Suppressor macrophage treated with lipopolysaccharide for 4 hours (primary cell): Measurements from ENCODE around the gene PLCG2.

Source experiments
- DNase-seq: peaks from one replicate; pipeline ENCODE4 v3.0.0-alpha.2; 2020

The PLCG2 gene

DNA sequence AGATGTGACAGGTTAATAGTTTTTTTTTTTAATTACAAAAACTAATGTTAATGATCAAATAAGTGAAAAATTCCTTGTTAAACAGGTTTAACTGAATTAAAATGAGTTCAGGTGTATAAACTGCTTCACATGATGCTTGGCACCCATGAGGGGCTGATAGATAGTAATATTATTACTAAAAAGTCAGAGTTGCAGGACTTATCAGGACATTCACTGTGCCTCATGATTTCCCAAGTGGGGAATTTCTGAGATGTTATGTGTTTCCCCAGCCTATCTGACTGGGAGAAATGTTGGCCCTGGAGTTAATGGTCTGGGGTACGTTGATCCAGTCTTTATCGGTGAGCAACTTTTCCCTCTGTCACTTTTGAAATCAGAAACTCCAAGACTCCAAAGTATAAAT, 102.1 kb downstream of the PLCG2 start:
- no peak for DNase-seq

DNA sequence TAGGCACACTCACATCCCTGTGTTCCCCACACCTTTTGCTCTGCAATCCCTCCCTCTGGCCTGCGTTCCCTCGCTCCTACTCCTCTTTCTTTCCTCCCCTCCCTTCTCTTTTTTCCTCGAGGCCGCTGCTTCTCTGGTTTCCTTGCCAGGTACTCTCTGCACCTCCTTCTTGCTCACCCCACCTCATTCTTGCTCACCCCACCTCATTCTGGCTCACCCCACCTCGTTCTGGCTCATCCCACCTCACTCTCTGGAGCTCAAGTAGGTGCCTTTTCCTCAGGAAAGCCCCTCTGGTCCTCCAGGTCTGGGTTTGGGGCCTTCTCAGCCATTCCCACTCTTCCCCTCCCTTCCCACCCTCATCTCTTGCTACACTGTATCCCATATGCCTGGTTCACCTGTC, 103.5 kb downstream of the PLCG2 start:
- no peak for DNase-seq

DNA sequence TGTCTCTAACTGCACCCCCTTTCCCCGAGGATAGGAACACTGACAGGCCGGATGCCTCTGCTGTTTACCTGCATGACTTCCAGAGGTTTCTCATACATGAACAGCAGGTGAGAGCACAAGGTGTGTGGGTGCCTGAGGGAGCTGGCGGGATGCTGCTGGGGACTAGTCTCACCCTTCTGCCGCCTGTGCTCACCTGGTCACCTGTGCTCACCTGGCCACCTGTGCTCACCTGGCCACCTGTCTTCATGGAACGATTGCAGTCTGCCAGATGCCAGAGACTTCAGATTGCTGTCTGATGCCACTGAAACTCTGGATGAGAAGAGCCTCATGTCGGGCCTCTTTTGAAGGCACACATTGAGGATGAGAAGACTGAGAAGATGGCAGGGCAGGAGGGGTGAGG, 104.1 kb downstream of the PLCG2 start:
- DNase-seq = no peak

DNA sequence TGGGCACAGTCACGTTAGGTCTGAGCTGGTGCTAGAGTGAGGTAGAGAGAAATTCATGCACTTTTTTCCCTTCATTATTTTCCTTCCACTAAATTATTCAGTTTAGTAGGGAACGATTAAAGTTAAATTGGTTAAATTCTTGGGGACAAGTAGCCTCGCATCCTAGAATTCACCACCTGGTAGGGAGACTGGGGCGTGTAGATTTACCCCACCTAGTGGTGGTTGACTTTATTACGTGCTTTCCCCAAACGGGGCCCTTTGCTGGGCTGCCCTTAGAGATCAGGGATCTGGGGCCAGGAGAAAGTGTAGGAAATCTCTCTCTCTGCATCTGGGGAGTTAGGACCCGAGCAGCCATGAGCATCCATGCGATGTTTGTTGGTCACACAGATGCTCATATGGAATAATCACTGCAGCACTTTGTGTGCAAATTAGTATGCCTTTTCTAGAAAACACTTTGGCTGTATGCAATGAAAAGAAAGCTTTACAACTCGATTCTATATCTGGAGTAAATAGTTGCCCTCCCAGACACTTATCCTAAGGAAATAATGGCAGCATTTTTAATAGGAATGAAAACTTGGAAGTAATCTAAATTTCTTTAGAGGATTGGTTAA, 107.0 kb downstream of the PLCG2 start:
- peak; percentile 50 for DNase-seq

DNA sequence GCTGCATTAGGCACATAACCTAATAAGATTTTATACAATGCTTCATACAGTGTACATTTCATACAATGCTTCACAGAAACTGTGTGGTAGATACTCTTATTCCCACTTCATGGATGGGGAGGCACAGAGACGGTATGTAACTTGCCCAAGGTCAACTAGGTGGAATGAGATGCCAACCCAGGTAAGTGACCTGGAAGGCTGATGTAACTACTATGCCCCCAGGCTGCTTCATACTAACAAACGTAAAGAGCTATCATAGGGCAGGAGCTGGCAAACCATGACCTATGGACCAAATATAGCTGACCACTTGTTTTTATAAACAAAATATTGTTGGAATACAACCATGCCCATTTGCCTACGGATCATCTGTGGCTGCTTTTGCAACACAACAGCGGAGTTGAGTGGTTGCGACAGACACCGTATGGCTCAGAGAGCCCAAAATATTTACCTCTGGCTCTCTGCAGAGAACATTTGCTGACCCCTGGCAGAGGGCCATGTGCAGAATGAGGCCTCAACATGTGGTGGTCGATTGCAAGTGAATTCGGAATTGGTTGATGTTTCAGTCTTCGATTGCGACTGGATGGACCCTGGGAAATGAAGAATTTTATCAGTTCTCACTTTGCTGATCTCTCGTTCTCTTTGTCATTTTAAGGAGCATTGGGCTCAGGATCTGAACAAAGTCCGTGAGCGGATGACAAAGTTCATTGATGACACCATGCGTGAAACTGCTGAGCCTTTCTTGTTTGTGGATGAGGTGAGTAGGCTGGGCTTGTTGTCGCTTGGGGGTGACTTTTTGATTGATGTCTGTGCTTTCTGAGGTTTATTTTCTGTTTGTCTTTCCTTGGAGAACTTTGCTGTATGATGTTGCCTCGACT, 109.7 kb downstream of the PLCG2 start:
- no peak for DNase-seq

DNA sequence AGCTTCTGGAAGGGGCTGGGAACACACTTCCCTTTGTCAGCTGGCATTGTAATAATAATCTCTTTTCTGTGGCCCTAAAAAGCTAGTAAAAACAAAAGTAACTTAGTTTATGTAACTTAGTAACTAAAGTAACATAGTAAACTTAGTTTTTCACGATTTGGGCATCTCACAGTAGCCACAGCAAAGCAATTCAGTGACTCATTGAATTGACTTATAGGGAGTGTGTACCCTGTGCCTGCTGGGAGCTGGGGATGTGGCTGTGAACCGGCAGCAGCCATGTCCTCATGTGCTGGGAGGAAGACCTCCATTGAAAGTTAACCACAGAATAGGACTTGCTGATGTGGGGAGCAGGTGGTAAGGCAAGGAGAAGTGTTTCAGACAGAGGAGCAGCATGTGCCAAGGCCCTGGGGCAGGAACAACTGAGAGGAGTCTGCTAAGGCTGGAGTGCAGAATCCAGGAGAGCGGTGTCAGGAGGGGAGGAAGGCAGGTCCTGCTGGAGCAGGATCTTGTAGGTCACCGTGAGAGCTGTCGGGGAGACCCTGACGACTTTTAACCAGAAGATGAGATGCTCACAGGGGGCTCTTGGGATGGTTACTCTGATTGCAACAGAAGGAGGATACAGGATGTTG, 112.8 kb downstream of the PLCG2 start:
- no peak for DNase-seq

DNA sequence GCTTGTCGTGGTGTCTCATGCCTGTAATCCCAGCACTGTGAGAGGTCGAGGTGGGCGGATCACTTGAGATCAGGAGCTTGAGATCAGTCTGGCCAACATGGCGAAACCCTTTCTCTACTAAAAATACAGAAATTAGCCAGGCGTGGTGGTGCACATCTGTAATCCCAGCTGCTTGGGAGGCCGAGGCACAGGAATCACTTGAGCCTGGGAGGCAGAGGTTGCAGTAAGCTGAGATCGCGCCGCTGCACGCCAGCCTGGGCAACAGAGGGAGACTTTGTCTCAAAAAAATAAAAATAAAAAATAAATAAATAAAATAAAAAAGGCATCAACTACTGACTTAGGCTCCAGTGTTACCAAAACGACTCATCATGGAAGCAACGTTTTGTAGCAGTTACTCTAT, 115.5 kb downstream of the PLCG2 start:
- no peak for DNase-seq

DNA sequence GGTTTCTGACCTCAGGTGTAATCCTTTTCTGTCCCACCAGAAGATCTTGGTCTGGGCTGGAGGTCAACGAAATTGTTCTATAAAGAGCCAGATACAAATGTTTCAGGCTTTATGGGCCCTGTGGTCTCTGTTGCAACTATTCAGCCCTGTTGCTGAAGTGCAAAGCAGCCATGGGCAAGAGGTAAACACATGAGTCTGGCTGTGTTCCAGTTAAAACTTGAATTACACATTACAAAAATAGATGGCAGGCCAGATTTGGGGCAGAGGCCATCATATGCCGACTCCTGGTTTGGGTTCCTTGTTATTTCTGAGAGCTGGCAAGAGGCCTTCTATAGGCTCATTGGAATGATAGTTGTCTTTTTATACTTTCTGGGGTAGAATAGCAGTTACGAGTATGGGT, 117.8 kb downstream of the PLCG2 start:
- no peak for DNase-seq

DNA sequence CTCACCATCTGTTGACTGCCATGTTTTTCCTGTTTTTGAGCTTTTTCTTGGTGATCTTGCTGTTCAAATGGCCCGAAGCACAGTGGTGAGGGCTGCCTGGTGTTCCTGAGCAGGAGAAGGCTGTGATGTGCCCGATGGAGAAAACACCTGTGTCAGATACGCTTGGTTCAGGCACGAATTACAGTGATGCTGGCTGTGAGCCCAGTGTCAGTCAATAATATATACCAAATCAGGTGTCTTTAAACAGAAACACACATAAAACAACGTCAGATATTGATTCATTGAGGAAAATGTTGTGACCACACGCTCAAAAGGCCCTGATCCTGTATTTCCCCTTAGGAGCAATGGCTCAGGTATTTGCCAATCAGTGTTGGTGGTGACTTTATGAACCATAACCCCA, 120.5 kb downstream of the PLCG2 start:
- no peak for DNase-seq

DNA sequence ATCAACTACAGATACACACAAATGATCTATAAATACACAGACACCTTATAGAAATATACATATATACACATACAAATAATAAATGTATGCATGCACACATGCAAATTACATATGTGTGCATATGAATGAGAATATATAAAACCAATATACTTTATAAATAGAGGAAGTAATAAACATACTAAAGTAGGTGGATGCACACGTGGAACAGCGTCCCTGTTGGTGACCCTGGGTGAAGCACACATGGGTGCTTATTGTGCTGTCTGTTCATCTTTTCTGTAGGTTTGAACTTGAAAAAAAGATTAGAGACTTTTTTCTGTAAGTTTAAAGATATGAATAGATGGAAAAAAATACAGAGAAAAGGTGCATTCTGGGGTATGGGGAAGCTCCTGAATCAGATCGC, 120.9 kb downstream of the PLCG2 start:
- DNase-seq = no peak

DNA sequence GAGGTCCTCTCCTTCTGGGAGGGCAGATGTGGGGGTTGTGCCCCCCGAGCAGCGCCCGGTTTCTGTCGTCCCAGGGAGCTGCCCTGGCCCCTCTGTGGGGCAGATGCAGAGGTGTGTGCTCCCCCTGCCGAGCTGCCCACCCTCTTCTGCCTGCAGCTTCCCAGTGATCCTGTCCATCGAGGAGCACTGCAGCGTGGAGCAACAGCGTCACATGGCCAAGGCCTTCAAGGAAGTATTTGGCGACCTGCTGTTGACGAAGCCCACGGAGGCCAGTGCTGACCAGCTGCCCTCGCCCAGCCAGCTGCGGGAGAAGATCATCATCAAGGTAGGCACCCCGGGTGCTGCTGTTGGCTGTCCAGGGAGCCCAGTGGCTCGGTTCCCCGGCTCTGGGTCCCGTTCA, 121.4 kb downstream of the PLCG2 start:
- DNase-seq = no peak

DNA sequence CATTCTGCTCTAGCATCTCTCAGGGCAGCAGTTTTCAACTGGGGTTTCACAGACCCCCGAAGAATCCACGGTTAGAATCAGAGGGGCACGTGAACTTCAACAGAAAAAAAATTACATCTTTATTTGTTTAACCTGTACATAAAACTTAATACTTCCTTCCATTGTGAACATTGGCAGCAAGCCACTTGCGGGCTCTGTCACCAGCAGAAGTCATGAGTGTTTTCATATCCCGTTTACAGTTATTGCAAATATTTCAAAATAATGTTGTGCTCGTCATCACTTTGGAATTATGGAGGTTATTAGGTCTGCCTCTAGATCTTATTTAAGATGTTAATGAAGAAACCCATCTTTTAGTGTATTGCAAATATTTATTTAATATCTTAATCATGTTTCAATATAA, 122.4 kb downstream of the PLCG2 start:
- DNase-seq = no peak

DNA sequence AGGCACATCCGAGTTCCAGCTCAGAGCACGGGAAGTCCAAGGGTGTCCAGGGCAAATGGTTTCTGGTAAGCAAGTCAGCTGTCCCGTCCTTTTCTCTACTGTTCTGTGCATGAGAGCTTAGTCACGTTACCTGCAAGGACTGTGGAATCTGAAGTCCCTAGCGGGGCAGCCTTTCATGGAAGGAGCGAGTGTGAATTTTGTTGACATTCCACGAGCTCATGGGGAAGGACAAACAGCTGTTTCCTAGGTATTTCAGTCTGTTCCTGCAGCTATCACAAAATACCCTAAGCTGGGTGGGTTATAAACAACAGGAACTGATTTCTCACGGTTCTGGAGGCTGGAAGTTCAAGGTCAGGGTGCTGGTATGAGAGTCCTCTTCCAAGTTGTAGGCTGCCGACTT, 122.9 kb downstream of the PLCG2 start:
- no peak for DNase-seq

DNA sequence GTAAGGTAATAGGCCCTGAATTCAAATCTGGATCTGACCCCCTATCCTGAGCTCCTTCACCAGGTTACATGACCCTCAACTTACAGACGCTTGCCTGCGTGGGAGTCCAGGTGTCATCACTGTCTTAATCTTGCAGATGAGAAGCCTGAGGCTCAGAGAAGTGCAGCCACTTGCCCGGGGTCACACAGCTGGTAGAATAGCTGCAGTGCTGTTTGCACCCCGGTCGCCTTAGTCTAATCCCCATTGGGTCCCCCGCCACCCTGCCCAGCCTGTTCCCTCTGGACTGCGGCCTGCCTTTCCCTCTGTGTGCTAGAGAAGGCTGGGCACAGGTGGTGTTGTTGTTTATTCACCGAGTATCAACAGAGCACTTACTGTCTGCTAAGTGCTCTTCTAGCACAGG, 125.2 kb downstream of the PLCG2 start:
- no peak for DNase-seq

DNA sequence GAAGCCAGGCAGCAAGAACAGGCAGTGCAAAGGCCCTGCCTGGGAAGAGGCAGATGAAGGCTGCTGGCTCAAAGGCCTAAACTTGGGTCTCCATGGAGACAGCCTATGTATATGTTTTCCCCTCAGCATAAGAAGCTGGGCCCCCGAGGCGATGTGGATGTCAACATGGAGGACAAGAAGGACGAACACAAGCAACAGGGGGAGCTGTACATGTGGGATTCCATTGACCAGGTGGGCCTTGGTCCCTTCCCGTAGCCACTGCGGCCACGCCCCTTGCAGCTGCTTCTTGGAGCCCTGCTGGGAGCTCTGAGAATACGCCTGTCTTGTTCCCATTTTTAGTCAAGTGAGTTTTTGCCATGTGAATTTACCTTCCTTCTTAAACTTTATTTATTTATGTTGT, 126.2 kb downstream of the PLCG2 start:
- no peak for DNase-seq

DNA sequence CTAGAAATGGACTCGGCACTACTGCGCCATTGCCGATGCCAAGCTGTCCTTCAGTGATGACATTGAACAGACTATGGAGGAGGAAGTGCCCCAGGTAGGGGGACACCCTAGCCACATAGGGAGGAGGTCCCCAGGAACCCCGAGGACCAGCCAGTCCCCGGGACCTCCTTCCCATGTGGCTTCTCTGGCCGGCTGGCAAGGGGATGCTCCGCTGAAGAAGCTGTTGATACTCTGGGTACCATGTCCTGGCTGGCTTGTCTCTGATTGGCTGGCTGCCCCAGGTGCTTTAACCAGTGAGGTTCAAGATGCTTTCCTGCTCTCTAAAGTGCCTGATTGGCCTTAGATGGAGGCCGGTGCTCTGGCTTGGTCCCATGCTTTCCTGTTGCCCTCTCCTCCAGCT, 128.6 kb downstream of the PLCG2 start:
- no peak for DNase-seq

DNA sequence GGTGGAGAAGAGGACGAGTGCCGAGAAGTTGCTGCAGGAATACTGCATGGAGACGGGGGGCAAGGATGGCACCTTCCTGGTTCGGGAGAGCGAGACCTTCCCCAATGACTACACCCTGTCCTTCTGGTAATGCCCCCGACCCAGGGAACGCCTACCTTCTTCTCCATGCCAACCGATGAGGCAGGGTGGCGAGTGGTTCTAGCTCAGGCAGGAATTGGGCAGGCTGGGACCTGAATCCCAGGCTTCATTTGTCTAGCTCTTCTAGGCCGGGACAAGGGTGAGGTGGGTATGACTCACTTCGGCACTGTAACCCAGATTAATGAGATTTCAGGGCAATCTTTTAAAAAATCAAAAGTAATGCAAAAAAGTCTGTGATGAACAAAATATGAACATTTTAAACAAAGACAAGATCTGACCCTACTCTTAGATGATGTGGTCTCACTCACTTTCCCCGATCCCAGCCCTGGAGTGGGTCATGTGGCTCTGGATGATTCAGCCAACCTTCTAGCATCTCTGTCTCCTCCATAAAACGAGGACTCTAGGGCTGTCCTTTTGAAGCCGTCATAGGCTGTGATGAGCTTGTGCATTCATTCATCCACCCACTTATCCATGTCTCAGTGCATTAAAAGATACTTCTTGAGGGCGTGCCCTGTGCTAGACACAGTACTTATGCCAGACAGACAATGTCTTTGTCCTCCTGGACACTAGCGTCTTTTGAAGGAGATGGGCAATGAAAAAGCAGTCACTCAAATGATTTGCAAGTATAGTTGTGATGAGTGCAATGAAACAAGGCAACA, 129.6 kb downstream of the PLCG2 start:
- no peak for DNase-seq

DNA sequence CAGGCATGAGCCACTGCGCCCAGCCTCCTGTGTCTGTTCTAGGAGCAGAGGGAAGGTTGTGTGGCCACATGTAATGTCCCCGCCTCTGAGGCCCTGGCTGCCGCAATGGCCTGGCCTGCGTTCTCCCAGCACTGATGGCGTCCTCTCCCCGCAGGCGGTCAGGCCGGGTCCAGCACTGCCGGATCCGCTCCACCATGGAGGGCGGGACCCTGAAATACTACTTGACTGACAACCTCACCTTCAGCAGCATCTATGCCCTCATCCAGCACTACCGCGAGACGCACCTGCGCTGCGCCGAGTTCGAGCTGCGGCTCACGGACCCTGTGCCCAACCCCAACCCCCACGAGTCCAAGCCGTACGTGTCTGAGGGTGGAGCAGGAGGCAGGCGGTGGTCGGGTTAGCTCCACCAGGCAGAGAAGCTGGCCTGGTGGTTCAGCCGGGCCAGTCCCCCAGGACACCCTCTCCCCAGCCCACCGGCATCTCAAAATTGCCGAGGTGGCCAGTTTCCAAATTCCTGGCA, 131.3 kb downstream of the PLCG2 start:
- DNase-seq = no peak

DNA sequence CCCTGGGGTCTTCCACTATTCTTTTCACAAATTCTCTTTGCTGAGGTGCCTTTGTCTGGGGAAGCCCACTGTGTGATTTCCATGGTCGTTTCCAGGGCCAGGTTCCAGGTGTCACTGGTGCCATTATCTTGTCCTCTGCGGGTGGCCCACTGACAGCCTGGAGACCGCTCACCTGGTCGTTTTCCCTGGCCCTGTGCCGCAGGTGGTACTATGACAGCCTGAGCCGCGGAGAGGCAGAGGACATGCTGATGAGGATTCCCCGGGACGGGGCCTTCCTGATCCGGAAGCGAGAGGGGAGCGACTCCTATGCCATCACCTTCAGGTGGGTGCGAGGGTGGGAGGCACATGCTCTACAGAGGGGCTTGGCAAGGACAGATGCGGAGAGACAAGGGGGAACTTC, 133.3 kb downstream of the PLCG2 start:
- DNase-seq = no peak

DNA sequence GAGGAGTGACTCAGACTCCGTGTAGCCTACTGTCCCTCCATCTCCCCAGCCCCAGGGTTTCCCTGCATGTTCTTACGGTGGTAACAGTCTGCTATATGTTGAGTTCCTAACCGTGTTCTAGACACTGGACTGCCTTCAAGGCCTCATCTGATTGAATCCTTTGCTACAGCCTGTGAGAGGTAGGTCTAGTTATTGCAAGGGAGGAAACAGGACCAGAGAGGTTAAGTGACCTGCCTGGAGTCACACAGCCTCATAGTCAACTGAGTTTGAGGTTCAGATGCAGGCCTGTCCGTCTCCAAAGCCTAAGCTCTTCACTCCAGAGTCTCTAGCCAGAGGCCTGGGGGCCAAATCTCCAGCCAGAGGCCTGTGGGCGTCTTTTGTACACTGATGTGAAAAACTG, 134.1 kb downstream of the PLCG2 start:
- DNase-seq = no peak

DNA sequence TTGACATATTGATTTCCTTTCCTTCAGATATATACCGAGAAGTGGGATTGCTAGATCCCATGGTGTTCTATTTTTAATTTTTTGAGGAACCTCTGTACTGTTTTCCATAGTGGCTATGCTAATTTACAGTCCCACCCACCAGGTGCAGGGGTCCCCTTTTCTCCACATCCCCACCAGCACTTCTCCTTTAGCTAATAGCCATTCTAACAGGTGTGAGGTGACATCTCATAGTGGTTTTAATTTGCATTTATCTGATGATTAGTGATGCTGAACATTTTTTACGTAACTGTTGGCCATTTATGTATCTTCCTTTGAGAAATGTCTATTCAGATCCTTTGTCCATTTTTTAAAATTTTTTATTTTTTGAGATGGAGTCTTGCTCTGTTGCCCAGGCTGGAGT, 138.3 kb downstream of the PLCG2 start:
- no peak for DNase-seq

DNA sequence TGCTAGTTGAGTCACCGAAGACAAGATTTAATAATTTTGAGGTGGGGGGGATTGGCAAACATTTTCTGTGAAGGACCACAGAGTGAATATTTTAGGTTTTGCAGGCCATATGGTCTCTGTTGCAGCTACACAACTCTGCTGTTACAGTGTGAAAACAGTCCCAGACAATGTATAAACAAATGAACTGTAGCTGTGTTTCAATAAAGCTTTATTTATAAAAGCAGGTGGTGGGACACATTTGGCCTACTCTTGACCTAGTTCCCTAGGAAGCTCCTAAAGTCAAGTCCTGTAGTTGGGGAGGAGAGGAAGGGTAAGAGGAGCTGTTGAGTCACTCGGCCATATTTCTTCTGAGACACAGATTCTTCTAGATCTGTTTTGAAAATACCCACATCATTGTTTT, 139.8 kb downstream of the PLCG2 start:
- no peak for DNase-seq

DNA sequence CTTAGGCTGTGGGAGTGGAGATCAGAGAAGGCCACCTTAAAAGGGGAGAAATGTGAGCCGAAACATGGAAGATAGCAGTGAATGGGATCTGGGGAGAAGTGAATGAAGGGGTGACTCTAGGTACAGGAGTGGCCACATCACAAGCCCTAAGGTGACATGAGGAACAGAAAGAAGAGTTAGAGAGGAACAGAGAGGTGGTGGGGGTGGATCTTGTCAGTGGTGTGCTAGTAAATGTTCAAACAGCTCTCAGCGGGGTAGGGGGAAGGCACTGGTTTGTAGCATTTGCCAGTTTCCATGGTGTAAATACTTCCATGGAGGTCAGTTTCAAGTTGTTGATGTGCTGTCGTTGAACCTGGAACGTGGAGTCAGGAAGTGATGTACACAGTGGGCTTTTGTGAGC, 141.4 kb downstream of the PLCG2 start:
- DNase-seq = no peak
